HFFc6 (cell line): ENCODE data around the gene DMXL1. TPM values are rescaled to one million over a fixed set of nuclear protein-coding genes. Genes with fewer than 3 reads are reported as not detected.

Source experiments
- DNase-seq: peaks from one replicate; pipeline ENCODE4 v3.0.0-alpha.2; 2018
- H3K27ac Mint-ChIP-seq: 2 replicates; pipeline ENCODE4 v1.8.0; 2020; ENCODE audit warnings: mild to moderate bottlenecking, mixed read lengths
- H3K27me3 Mint-ChIP-seq: 2 replicates; pipeline ENCODE4 v1.8.0; 2021; ENCODE audit warnings: mild to moderate bottlenecking, moderate library complexity, mixed read lengths; ENCODE audit not compliant: insufficient read depth
- H3K36me3 Mint-ChIP-seq: 2 replicates; pipeline ENCODE4 v1.8.0; 2021; ENCODE audit warnings: low read depth, mixed read lengths
- H3K4me1 Mint-ChIP-seq: 2 replicates; pipeline ENCODE4 v1.8.0; 2020; ENCODE audit warnings: low read depth, mixed read lengths
- H3K4me3 Mint-ChIP-seq: 2 replicates; pipeline ENCODE4 v1.8.0; 2020; ENCODE audit warnings: mild to moderate bottlenecking, moderate library complexity, mixed read lengths
- H3K9me3 Mint-ChIP-seq: 2 replicates; pipeline ENCODE4 v1.8.0; 2020; ENCODE audit warnings: mild to moderate bottlenecking, mixed read lengths
- CTCF ChIP-seq: fragments of 200-600 bp; sonication (generic); IDR thresholded peaks from 2 replicates; pipeline ENCODE4 v1.5.0; 2021; ENCODE audit warnings: antibody characterized with exemption, mild to moderate bottlenecking
- total RNA-seq, 6 experiments: library from RNA; stranded (reverse); fragmentation: NEBNext Ultra II Directional; extraction: Animal tissue kit (Norgen Biotek cat#: 25700); gene quantifications; 2 replicates in 1 of 6; 3 replicates in 5 of 6; pipeline ENCODE4 v1.2.3, GENCODE V29; 2021

Gene DMXL1
- total RNA-seq, 6 experiments from 2014 or later = 19.8 to 23.1 (median 21.5) TPM

- Mint-ChIP-seq H3K4me1 (peaks cover 61% of the 10 kb centered on the region), H3K27ac (no peak overlapping the region), H3K27me3 (0 out of 2 replicates have a peak, but pooled peaks cover 3% of the 10 kb centered on the region), H3K4me3 (no peak overlapping the region), H3K36me3 (peaks cover 6% of the 10 kb centered on the region; the same call in 1 of the 2 replicates), H3K9me3 (no peaks in the 10 kb centered on the region)
- DNase-seq = no peak
- no peak for TF ChIP-seq CTCF
Observed at GRCh38 chr5:119076080-119076479, 5.2 kb downstream of the DMXL1 start.

GRCh38 chr5:119077444-119077843 lies 6.6 kb downstream of the DMXL1 start:
- TF ChIP-seq CTCF = no peak
- Mint-ChIP-seq H3K36me3 (peaks cover 6% of the 10 kb centered on the region; the same call in 1 of the 2 replicates), H3K4me3 (no peak overlapping the region), H3K9me3 (no peaks in the 10 kb centered on the region), H3K27me3 (no peaks in the 10 kb centered on the region), H3K27ac (no peak overlapping the region), H3K4me1 (peaks cover 55% of the 10 kb centered on the region)
- DNase-seq = no peak

GRCh38 chr5:119078071-119078846 lies 7.4 kb downstream of the DMXL1 start:
- Mint-ChIP-seq H3K9me3 (no peaks in the 10 kb centered on the region), H3K4me1 (peaks cover 46% of the 10 kb centered on the region), H3K36me3 (peaks cover 6% of the 10 kb centered on the region; the same call in 1 of the 2 replicates), H3K27ac (no peak overlapping the region), H3K4me3 (no peak overlapping the region), H3K27me3 (no peaks in the 10 kb centered on the region)
- TF ChIP-seq CTCF = no peak
- DNase-seq = no peak

GRCh38 chr5:119078861-119079260 lies 8.0 kb downstream of the DMXL1 start:
- Mint-ChIP-seq H3K36me3 (peaks cover 6% of the 10 kb centered on the region; the same call in 1 of the 2 replicates), H3K27ac (peak overlapping the region; percentile 43), H3K4me1 (peaks cover 40% of the 10 kb centered on the region), H3K9me3 (no peaks in the 10 kb centered on the region), H3K27me3 (no peaks in the 10 kb centered on the region), H3K4me3 (no peak overlapping the region)
- no peak for DNase-seq
- TF ChIP-seq CTCF = no peak

GRCh38 chr5:119079318-119079921 lies 8.5 kb downstream of the DMXL1 start:
- no peaks in the 10 kb centered on the region for H3K9me3 Mint-ChIP-seq
- TF ChIP-seq CTCF = no peak
- peaks cover 3% of the 10 kb centered on the region; the same call in 1 of the 2 replicates for H3K36me3 Mint-ChIP-seq
- H3K4me3 Mint-ChIP-seq = no peak overlapping the region
- DNase-seq = peak; percentile 4
- peaks cover 35% of the 10 kb centered on the region for H3K4me1 Mint-ChIP-seq
- no peaks in the 10 kb centered on the region for H3K27me3 Mint-ChIP-seq
- H3K27ac Mint-ChIP-seq = peak overlapping the region; percentile 43
